Measurements from ENCODE around the gene ZBTB20. TPM values are rescaled to one million over a fixed set of nuclear protein-coding genes. Genes with fewer than 3 reads are reported as not detected.
A peak's percentile ranks its signal among the peaks of the same experiment; 100 is the strongest.
"Not testable (repeated sequence)": the region's sequence is repeated elsewhere in the genome, so short reads cannot be mapped to it uniquely, and the experiment has no call there.

Gene ZBTB20
- total RNA-seq, 2 donors from 2014 or later: 111 to 189 TPM

- intact Hi-C loops (cut with DNase I): no loop called here
- Histone ChIP-seq H3K9me3 (no peaks in the 10 kb centered on the region), H3K4me3 (no peak overlapping the region), H3K27ac (no peak overlapping the region), H3K36me3 (no peaks in the 10 kb centered on the region), H3K27me3 (replicated peaks; ENCODE audit: insufficient read depth) (no peaks in the 10 kb centered on the region), H3K4me1 (replicated peaks) (no peaks in the 10 kb centered on the region)
- 96% methylated on average over 5 of the region's 5 CpGs for WGBS
- no peak for DNase-seq (ENCODE audit: low spot score)
- TF ChIP-seq POLR2AphosphoS5 (IDR thresholded peaks at IDR 0.05) (no peak), POLR2A (IDR thresholded peaks at IDR 0.05) (no peak)
- TF ChIP-seq, protein P1, sequence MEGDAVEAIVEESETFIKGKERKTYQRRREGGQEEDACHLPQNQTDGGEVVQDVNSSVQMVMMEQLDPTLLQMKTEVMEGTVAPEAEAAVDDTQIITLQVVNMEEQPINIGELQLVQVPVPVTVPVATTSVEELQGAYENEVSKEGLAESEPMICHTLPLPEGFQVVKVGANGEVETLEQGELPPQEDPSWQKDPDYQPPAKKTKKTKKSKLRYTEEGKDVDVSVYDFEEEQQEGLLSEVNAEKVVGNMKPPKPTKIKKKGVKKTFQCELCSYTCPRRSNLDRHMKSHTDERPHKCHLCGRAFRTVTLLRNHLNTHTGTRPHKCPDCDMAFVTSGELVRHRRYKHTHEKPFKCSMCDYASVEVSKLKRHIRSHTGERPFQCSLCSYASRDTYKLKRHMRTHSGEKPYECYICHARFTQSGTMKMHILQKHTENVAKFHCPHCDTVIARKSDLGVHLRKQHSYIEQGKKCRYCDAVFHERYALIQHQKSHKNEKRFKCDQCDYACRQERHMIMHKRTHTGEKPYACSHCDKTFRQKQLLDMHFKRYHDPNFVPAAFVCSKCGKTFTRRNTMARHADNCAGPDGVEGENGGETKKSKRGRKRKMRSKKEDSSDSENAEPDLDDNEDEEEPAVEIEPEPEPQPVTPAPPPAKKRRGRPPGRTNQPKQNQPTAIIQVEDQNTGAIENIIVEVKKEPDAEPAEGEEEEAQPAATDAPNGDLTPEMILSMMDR (IDR thresholded peaks at IDR 0.05): no peak
Observed at GRCh38 chr3:115110830-115111229, 36.3 kb downstream of the ZBTB20 start.

- intact Hi-C loops (cut with DNase I); H3K4me1 ChIP-seq (replicated peaks); H3K27ac ChIP-seq; H3K27me3 ChIP-seq (replicated peaks; ENCODE audit: insufficient read depth); H3K4me3 ChIP-seq; DNase-seq (ENCODE audit: low spot score); H3K9me3 ChIP-seq; H3K36me3 ChIP-seq: not testable (repeated sequence)
- 93% methylated on average over 7 of the region's 7 CpGs for WGBS
Observed at GRCh38 chr3:115110066-115110465, 37.0 kb downstream of the ZBTB20 start.

DNA sequence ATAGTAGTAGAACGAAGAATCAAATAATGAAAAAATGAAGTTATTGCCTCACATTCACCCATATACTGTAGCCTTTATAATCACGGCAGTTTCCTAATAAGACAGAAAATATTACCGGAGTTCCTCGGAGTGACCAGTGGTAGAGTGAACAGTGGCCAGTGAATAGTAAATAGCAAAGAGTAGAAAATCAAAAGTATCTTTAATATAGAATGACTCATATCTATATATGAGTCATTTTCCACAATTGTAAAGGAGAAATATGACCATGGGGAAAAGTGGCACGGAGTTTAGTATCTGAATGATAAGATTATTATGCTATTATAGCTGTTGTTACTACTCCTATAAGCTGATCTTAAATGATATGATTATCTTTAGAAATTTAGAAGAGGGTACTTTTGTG is 38.5 kb downstream of the ZBTB20 start:
- Histone ChIP-seq H3K36me3 (no peaks in the 10 kb centered on the region), H3K4me1 (replicated peaks) (no peaks in the 10 kb centered on the region), H3K4me3 (no peak overlapping the region), H3K27ac (no peak overlapping the region), H3K9me3 (no peaks in the 10 kb centered on the region), H3K27me3 (replicated peaks; ENCODE audit: insufficient read depth) (no peaks in the 10 kb centered on the region)
- DNase-seq (ENCODE audit: low spot score): no peak
- intact Hi-C loops (cut with DNase I): no loop called here
- TF ChIP-seq POLR2AphosphoS5 (IDR thresholded peaks at IDR 0.05) (no peak), POLR2A (IDR thresholded peaks at IDR 0.05) (no peak)
- TF ChIP-seq, protein P1 (IDR thresholded peaks at IDR 0.05): no peak
- WGBS: 92% methylated on average over 5 of the region's 5 CpGs

- H3K4me3 ChIP-seq: no peak overlapping the region
- TF ChIP-seq, protein P1 (IDR thresholded peaks at IDR 0.05): no peak
- TF ChIP-seq POLR2AphosphoS5 (IDR thresholded peaks at IDR 0.05) (no peak), POLR2A (IDR thresholded peaks at IDR 0.05) (no peak)
- 91% methylated on average over 2 of the region's 2 CpGs for WGBS
- H3K4me1 ChIP-seq (replicated peaks): no peaks in the 10 kb centered on the region
- H3K36me3 ChIP-seq: no peaks in the 10 kb centered on the region
- no peaks in the 10 kb centered on the region for H3K9me3 ChIP-seq
- H3K27me3 ChIP-seq (replicated peaks; ENCODE audit: insufficient read depth): no peaks in the 10 kb centered on the region
- DNase-seq (ENCODE audit: low spot score): no peak
- intact Hi-C loops (cut with DNase I): no loop called here
- no peak overlapping the region for H3K27ac ChIP-seq
Observed at GRCh38 chr3:115102046-115102445, 45.0 kb downstream of the ZBTB20 start.

GRCh38 chr3:115100806-115101205 is 46.3 kb downstream of the ZBTB20 start:
- TF ChIP-seq POLR2A (IDR thresholded peaks at IDR 0.05) (no peak), POLR2AphosphoS5 (IDR thresholded peaks at IDR 0.05) (no peak)
- TF ChIP-seq, protein P1 (IDR thresholded peaks at IDR 0.05): no peak
- 52% methylated on average over 2 of the region's 2 CpGs for whole genome bisulfite sequencing
- peak overlapping the region; percentile 30 to 35 for H3K4me3 ChIP-seq
- intact Hi-C loops (cut with DNase I): no loop called here
- H3K9me3 ChIP-seq: no peaks in the 10 kb centered on the region
- H3K27me3 ChIP-seq (replicated peaks; ENCODE audit: insufficient read depth): no peaks in the 10 kb centered on the region
- no peaks in the 10 kb centered on the region for H3K4me1 ChIP-seq (replicated peaks)
- no peaks in the 10 kb centered on the region for H3K36me3 ChIP-seq
- peak overlapping the region; percentile 79 to 82 for H3K27ac ChIP-seq
- no peak for DNase-seq (ENCODE audit: low spot score)
